ENCODE data around the gene KRTAP10-2.

Gene KRTAP10-2

GRCh38 chr21:44511938-44512275 lies 39.4 kb downstream of the KRTAP10-2 start:
- TF ChIP-seq CTCF (IDR thresholded peaks at IDR 0.05; ENCODE audit: low read depth, low read length, missing control alignments), result no peak
- DNase-seq (ENCODE audit: extremely low read depth, low read depth), result no peak
- no peak overlapping the region for H3K4me3 ChIP-seq (replicated peaks; ENCODE audit: low read depth, low read length)

- DNase-seq (ENCODE audit: extremely low read depth, low read depth), result no peak
- TF ChIP-seq CTCF (IDR thresholded peaks at IDR 0.05; ENCODE audit: low read depth, low read length, missing control alignments), result no peak
- no peak overlapping the region for H3K4me3 ChIP-seq (replicated peaks; ENCODE audit: low read depth, low read length)
Measured at GRCh38 chr21:44511219-44511937, 39.9 kb downstream of the KRTAP10-2 start.

GRCh38 chr21:44510508-44511218 lies 40.6 kb downstream of the KRTAP10-2 start:
- peak; percentile 80 for TF ChIP-seq CTCF (IDR thresholded peaks at IDR 0.05; ENCODE audit: low read depth, low read length, missing control alignments)
- H3K4me3 ChIP-seq (replicated peaks; ENCODE audit: low read depth, low read length), result no peak overlapping the region
- DNase-seq (ENCODE audit: extremely low read depth, low read depth), result no peak

GRCh38 chr21:44510109-44510507 lies 41.2 kb downstream of the KRTAP10-2 start:
- no peak for DNase-seq (ENCODE audit: extremely low read depth, low read depth)
- H3K4me3 ChIP-seq (replicated peaks; ENCODE audit: low read depth, low read length), result no peak overlapping the region
- no peak for TF ChIP-seq CTCF (IDR thresholded peaks at IDR 0.05; ENCODE audit: low read depth, low read length, missing control alignments)

- H3K4me3 ChIP-seq (replicated peaks; ENCODE audit: low read depth, low read length), result no peak overlapping the region
- DNase-seq (ENCODE audit: extremely low read depth, low read depth), result no peak
- TF ChIP-seq CTCF (IDR thresholded peaks at IDR 0.05; ENCODE audit: low read depth, low read length, missing control alignments), result no peak
Measured at GRCh38 chr21:44509539-44509938, 41.8 kb downstream of the KRTAP10-2 start.

GRCh38 chr21:44508711-44509445 lies 42.4 kb downstream of the KRTAP10-2 start:
- DNase-seq (ENCODE audit: extremely low read depth, low read depth), result no peak
- H3K4me3 ChIP-seq (replicated peaks; ENCODE audit: low read depth, low read length), result no peak overlapping the region
- TF ChIP-seq CTCF (IDR thresholded peaks at IDR 0.05; ENCODE audit: low read depth, low read length, missing control alignments), result no peak

All from HFF-Myc (cell line).